GM12878 (cell line): ENCODE results near the gene JDP2.

Source experiments
- CHD1 ChIP-seq: IDR thresholded peaks from 2 replicates; pipeline ENCODE4 v1.6.1; 2012; ENCODE audit warnings: low read depth, low read length, improper control_type of control experiment
- EP300 ChIP-seq, 2 experiments: fragments of 150-350 bp in 1 of 2; IDR thresholded peaks; 2 replicates each; pipeline ENCODE4 v1.6.1; 2011 to 2012; ENCODE audit warnings: low read depth in 2 of 2, low read length in 2 of 2, borderline replicate concordance in 1 of 2, improper control_type of control experiment in 1 of 2, inconsistent platforms in 1 of 2; ENCODE audit not compliant: control insufficient read depth in 1 of 2
- RCOR1 ChIP-seq: conservative IDR thresholded peaks from 2 replicates; pipeline ENCODE4 v1.6.1; 2012; ENCODE audit warnings: low read depth, low read length, improper control_type of control experiment
- SMC3 ChIP-seq: IDR thresholded peaks from 2 replicates; pipeline ENCODE4 v1.6.1; 2011; ENCODE audit warnings: low read length, improper control_type of control experiment, borderline replicate concordance

DNA sequence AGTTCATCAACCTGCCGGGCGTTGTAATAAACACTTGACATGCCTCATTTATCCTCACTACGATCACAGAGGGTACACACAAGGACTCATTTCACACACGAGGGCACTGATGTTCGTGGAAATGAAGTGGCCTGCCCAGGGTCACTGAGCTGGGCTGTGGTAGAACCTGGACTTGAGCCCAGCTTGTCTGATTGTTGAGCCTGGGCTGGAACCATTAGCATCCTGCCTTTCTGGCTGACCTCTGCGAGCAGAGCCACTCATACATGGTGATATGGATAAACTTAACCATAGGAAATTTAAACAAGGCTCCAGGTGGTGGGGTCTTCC is 16.6 kb upstream of the JDP2 start:
- TF ChIP-seq EP300 (IDR thresholded peaks at IDR 0.05; ENCODE audit: borderline replicate concordance in 1 of 2, control insufficient read depth in 1 of 2, low read depth in 2 of 2, low read length in 2 of 2) (no peak), SMC3 (no peak), RCOR1 (no peak), CHD1 (no peak)
